ENCODE results near the gene ZNF805. TPM values are rescaled to one million over a fixed set of nuclear protein-coding genes. Genes with fewer than 3 reads are reported as not detected.
"Not testable (repeated sequence)": the region's sequence is repeated elsewhere in the genome, so short reads cannot be mapped to it uniquely, and the experiment has no call there.

ZNF805 gene
- total and polyA plus RNA-seq, 2 of the 13 experiments (the other 11 are each of a cell fraction or from before 2014, with no cell fraction given), result 5.1 to 12.8 TPM

DNA sequence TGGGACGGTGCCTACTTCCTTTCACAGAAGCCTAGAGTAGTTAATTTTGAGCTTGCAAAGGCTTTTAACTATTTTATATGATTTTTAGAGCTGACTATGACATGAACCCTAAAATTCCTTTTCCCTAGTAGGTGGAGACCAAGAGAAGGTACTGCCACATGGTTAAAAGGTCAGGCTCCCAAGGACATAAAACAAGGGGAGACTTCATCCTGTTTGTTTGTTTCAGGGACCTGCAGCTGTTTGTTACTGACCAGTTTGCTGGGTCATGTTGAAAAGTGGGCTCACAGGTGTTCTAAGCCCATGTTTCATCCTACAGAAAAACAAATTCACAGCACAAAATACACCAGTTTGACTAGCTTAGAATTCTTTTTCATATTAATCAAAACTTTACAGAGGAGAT, 36.0 kb downstream of the ZNF805 start (continued):
- TF ChIP-seq, protein P1, sequence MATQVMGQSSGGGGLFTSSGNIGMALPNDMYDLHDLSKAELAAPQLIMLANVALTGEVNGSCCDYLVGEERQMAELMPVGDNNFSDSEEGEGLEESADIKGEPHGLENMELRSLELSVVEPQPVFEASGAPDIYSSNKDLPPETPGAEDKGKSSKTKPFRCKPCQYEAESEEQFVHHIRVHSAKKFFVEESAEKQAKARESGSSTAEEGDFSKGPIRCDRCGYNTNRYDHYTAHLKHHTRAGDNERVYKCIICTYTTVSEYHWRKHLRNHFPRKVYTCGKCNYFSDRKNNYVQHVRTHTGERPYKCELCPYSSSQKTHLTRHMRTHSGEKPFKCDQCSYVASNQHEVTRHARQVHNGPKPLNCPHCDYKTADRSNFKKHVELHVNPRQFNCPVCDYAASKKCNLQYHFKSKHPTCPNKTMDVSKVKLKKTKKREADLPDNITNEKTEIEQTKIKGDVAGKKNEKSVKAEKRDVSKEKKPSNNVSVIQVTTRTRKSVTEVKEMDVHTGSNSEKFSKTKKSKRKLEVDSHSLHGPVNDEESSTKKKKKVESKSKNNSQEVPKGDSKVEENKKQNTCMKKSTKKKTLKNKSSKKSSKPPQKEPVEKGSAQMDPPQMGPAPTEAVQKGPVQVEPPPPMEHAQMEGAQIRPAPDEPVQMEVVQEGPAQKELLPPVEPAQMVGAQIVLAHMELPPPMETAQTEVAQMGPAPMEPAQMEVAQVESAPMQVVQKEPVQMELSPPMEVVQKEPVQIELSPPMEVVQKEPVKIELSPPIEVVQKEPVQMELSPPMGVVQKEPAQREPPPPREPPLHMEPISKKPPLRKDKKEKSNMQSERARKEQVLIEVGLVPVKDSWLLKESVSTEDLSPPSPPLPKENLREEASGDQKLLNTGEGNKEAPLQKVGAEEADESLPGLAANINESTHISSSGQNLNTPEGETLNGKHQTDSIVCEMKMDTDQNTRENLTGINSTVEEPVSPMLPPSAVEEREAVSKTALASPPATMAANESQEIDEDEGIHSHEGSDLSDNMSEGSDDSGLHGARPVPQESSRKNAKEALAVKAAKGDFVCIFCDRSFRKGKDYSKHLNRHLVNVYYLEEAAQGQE (IDR thresholded peaks at IDR 0.05; ENCODE audit: borderline replicate concordance in 1 of 2, low read depth in 1 of 2, low read length in 2 of 2), result no peak
- TF ChIP-seq CREB1 (IDR thresholded peaks at IDR 0.05) (no peak), CREB1 (CRISPR knock-in tag; IDR thresholded peaks at IDR 0.05) (no peak), ZNF33B (CRISPR knock-in tag; IDR thresholded peaks at IDR 0.05) (no peak), ZNF17 (CRISPR knock-in tag; IDR thresholded peaks at IDR 0.05) (no peak), HDAC2 (CRISPR knock-in tag; IDR thresholded peaks at IDR 0.05) (no peak), XBP1 (CRISPR knock-in tag; IDR thresholded peaks at IDR 0.05) (no peak), HNF4G (IDR thresholded peaks at IDR 0.05; ENCODE audit: borderline replicate concordance, low read depth, low read length) (peak; percentile 11; the same call in 1 of the 2 replicates), HNF4G (CRISPR knock-in tag; IDR thresholded peaks at IDR 0.05; ENCODE audit: borderline replicate concordance, low read depth) (no peak), GATAD2A (CRISPR knock-in tag; IDR thresholded peaks at IDR 0.05) (peak; percentile 57; the same call in 1 of the 2 replicates), FOXP1 (IDR thresholded peaks at IDR 0.05) (no peak), FOXP1 (CRISPR knock-in tag; IDR thresholded peaks at IDR 0.05) (peak; percentile 27; the same call in 1 of the 2 replicates), HNF4A (CRISPR knock-in tag; IDR thresholded peaks at IDR 0.05) (peak; percentile 48; the same call in 1 of the 2 replicates), RARA (CRISPR knock-in tag; IDR thresholded peaks at IDR 0.05) (no peak), ESRRA (CRISPR knock-in tag; IDR thresholded peaks at IDR 0.05; ENCODE audit: low read depth) (peak; percentile 32; the same call in 1 of the 2 replicates), MED1 (CRISPR knock-in tag; IDR thresholded peaks at IDR 0.05) (0 out of 2 replicates have a peak, but pooled peaks have one; percentile 27), SYNCRIP (IDR thresholded peaks at IDR 0.05; ENCODE audit: insufficient read depth, low read depth, low read length) (no peak)
- TF ChIP-seq, protein P2, sequence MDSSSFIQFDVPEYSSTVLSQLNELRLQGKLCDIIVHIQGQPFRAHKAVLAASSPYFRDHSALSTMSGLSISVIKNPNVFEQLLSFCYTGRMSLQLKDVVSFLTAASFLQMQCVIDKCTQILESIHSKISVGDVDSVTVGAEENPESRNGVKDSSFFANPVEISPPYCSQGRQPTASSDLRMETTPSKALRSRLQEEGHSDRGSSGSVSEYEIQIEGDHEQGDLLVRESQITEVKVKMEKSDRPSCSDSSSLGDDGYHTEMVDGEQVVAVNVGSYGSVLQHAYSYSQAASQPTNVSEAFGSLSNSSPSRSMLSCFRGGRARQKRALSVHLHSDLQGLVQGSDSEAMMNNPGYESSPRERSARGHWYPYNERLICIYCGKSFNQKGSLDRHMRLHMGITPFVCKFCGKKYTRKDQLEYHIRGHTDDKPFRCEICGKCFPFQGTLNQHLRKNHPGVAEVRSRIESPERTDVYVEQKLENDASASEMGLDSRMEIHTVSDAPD (CRISPR knock-in tag; IDR thresholded peaks at IDR 0.05), result no peak

DNA sequence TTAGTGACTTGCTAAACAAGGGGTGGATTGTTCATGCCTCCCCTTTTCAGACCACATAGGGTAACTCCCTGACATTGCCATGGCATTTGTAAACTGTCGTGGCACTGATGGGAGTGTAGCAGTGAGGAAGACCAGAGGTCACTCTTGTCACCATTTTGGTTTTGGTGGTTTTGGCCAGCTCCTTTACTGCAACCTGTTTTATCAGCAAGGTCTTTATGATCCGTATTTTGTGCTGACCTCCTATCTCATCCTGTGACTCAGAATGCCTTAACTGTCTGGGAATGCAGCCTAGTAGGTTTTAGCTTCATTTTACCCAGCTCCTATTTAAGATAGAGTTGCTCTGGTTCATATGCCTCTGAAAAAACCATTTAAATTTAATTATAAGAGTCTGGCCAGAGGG, 38.0 kb downstream of the ZNF805 start:
- Histone ChIP-seq H3K4me1 (ENCODE audit: insufficient read depth, low read length) (peaks cover 57% of the 10 kb centered on the region), H3K79me2 (ENCODE audit: insufficient read depth, low read length) (peaks cover 32% of the 10 kb centered on the region), H4K20me1 (ENCODE audit: insufficient read depth, low read length) (peaks cover 14% of the 10 kb centered on the region)
- FAIRE-seq; H3K36me3 ChIP-seq (replicated peaks in 1 of 2; ENCODE audit: control insufficient read depth in 1 of 2, insufficient read depth in 2 of 2, low read length in 2 of 2); H3K4me2 ChIP-seq (ENCODE audit: low read depth, low read length); H3K27ac ChIP-seq (ENCODE audit: extremely low read length, insufficient read depth, low read length); POLR2A ChIA-PET; ATAC-seq; in situ Hi-C loops (cut with HindIII; ENCODE audit: extremely low pct_ligation_motif_present, low pct_unique_long_range_greater_than_20kb); H2AFZ ChIP-seq (ENCODE audit: low read length); H3K4me3 ChIP-seq (replicated peaks in 1 of 3; ENCODE audit: insufficient read depth in 1 of 3, low read depth in 2 of 3, low read length in 3 of 3); H3K27me3 ChIP-seq (ENCODE audit: control insufficient read depth in 1 of 2, insufficient read depth in 2 of 2, low read length in 2 of 2); intact Hi-C loops (cut with micrococcal nuclease; ENCODE audit: unreplicated experiment); BruUV-seq (replicated peaks); CTCF ChIA-PET (ENCODE audit: low intra/inter-chr PET ratio, low total read pairs); H3K9ac ChIP-seq (ENCODE audit: insufficient read depth, low read depth, low read length); H3K9me3 ChIP-seq (ENCODE audit: low read length); DNase-seq (ENCODE audit: low spot score): not testable (repeated sequence)
- 89% methylated on average over 2 of the region's 2 CpGs for WGBS (ENCODE audit: low lambda C conversion rate)

All from HepG2 (cell line).